ENCODE data around the gene LIPK. TPM values are rescaled to one million over a fixed set of nuclear protein-coding genes. Genes with fewer than 3 reads are reported as not detected.
"Not testable (repeated sequence)": the region's sequence is repeated elsewhere in the genome, so short reads cannot be mapped to it uniquely, and the experiment has no call there.

LIPK gene, protein sequence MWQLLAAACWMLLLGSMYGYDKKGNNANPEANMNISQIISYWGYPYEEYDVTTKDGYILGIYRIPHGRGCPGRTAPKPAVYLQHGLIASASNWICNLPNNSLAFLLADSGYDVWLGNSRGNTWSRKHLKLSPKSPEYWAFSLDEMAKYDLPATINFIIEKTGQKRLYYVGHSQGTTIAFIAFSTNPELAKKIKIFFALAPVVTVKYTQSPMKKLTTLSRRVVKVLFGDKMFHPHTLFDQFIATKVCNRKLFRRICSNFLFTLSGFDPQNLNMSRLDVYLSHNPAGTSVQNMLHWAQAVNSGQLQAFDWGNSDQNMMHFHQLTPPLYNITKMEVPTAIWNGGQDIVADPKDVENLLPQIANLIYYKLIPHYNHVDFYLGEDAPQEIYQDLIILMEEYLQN
- not detected for total RNA-seq
- total RNA-seq: 0 reads per million in 2 donors

DNA sequence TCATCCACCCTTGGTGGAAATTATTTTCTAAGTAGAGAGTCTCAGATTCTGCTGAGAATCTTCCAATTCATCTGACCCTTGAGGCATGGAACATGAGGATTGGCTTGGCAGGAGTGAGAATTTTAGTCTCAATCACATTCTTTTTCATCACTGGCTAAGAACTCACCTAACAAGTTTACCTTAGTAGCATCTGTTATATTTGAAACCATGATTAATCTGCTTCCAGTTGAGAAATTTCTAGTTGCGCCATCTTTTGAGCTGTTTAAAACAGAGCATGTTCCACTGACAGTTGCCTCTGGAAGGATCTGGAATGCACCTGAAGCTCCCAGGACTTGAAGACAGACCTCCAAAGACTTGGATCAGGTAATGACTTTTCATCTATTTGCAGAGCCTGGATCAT is at the start of gene LIPK:
TSS of gene LIPK (plus strand) at position 292 of the 400 bp plus-strand sequence. CDS start 18,295 bp downstream, outside the sequence.
- no peaks in the 10 kb centered on the region for H3K27me3 Mint-ChIP-seq
- DNase-seq (no peak), ATAC-seq (no peak)
- H3K36me3 Mint-ChIP-seq (ENCODE audit: low read depth): no peaks in the 10 kb centered on the region
- no peaks in the 10 kb centered on the region for H3K4me1 Mint-ChIP-seq
- H3K9me3 ChIP-seq (ENCODE audit: control insufficient read depth, low read length, poor library complexity, severe bottlenecking): no peaks in the 10 kb centered on the region
- H3K4me3 Mint-ChIP-seq: no peak within 1 kb of the TSS
- no peak within 1 kb of the TSS for H3K27ac Mint-ChIP-seq

DNA sequence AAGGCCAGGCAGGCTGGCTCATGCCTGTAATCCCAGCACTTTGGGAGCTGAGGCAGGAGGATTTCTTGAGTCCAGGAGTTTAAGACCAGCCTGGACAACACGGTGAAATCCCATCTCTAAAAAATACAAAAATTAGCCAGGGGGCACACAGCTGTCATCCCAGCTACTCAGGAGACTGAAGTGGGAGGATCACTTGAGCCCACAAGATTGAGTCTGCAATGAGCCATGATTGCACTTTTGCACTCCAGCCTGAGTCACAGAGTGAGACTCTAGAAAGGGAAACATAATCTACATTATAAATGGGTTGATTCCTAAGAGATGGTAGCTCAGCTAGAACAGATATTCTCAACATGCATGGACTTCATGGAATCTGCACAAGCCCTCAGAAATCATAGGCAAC is 48.1 kb upstream of the LIPK start:
- no peaks in the 10 kb centered on the region for H3K9me3 ChIP-seq (ENCODE audit: control insufficient read depth, low read length, poor library complexity, severe bottlenecking)
- Mint-ChIP-seq H3K27me3 (peaks cover 13% of the 10 kb centered on the region), H3K4me3 (no peak overlapping the region), H3K36me3 (ENCODE audit: low read depth) (no peaks in the 10 kb centered on the region), H3K27ac (no peak overlapping the region), H3K4me1 (no peaks in the 10 kb centered on the region)
- ATAC-seq: no peak
- no peak for DNase-seq

DNA sequence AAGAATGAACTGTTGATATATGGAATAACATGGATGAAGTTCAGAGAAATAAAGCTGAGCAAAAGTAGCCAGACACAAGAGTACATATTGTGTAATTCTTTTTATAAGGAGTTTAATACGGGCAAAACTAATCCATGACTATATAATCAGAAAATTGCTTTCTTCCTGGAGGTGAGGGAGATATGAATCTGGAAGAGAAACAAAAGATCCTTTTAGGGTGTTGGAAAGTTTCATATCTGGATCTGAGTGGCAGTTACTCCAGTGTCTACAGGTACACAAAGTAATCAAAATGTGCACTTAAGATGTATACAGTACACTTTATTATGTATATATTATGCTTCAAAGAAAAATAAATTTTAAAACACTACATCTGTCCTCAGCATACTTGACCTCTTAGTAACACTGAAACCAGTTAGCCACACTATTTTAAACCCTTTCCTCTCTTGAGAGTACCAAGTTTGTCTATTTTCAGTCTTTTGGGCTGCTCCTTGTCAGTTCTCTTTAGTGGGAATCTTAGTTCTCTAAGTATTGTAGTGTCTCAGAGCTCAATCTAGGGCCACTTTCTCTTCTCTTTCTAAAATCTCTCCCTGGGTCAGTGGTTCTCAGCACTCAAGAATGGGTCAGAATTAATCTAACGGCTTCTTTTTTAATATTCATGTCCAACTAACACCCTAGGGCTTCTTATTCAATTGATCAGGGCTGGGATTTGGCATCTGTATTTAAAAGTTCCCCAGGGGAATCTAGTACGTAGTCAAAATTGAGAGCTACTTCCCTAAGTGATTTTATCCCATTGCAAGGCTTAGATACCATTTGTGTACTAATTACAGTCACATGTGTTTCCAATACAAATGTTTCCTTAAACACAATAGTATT is 46.1 kb upstream of the LIPK start:
- Mint-ChIP-seq H3K4me3 (no peak overlapping the region), H3K27ac (no peak overlapping the region), H3K27me3 (peaks cover 13% of the 10 kb centered on the region), H3K4me1 (no peaks in the 10 kb centered on the region), H3K36me3 (ENCODE audit: low read depth) (no peaks in the 10 kb centered on the region)
- DNase-seq: no peak
- no peak for ATAC-seq
- H3K9me3 ChIP-seq (ENCODE audit: control insufficient read depth, low read length, poor library complexity, severe bottlenecking): no peaks in the 10 kb centered on the region

DNA sequence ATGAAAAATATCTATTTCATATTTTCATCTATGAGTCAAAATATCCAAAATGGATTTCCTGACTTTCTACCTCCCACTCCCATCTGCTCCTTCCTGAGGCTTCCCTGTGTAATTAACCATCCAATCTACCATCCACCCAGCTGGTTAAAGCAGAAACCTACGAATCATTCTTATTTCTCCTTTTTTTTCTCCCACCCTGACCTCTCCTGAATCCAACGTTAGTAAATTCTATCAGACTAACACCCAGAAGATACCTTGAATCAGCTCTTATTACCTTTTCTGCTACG is 45.5 kb upstream of the LIPK start:
- no peak for ATAC-seq
- Mint-ChIP-seq H3K27me3 (peaks cover 11% of the 10 kb centered on the region), H3K36me3 (ENCODE audit: low read depth) (no peaks in the 10 kb centered on the region), H3K4me3 (no peak overlapping the region), H3K4me1 (no peaks in the 10 kb centered on the region), H3K27ac (no peak overlapping the region)
- H3K9me3 ChIP-seq (ENCODE audit: control insufficient read depth, low read length, poor library complexity, severe bottlenecking): no peaks in the 10 kb centered on the region
- DNase-seq: no peak

DNA sequence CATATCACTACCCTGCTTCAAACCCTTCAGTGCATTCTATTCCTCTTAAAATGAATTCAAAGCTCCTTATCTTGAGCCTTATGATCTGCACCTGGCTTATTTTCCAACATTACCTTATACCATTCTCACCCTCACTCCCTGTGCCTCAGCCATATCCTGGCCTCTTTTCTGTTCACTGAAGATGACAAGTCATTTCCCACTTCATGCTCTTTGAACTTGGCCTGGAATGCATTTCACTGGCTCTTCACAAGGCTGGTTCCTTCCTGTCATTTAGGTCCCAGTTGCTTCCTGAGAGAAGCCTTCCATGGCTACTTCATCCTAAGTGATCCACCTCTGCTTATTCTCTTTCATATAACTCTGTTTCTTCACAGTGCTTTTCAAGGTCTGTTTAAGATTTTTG is 45.0 kb upstream of the LIPK start:
- no peak overlapping the region for H3K27ac Mint-ChIP-seq
- H3K27me3 Mint-ChIP-seq: peaks cover 8% of the 10 kb centered on the region
- H3K4me3 Mint-ChIP-seq: no peak overlapping the region
- H3K4me1 Mint-ChIP-seq: no peaks in the 10 kb centered on the region
- DNase-seq: no peak
- ATAC-seq: no peak
- no peaks in the 10 kb centered on the region for H3K36me3 Mint-ChIP-seq (ENCODE audit: low read depth)
- no peaks in the 10 kb centered on the region for H3K9me3 ChIP-seq (ENCODE audit: control insufficient read depth, low read length, poor library complexity, severe bottlenecking)

DNA sequence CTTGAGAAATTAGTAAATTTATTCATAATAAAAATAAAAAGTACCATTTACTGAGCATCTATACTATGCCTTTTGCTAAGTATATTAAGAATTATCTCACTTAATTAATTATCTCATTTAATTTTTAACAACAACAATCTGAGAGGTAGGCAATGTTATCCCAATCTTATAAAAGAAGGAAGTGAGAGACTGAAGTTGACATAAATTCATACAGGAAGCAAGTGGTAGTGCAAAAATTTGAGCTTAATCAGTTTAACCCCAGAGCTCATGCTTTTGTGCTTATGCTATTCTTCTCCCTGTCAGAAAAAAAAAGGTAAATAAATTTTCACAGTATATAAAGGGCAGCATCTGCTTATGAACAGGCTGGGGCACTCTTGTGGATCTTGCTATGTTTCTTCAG is 44.5 kb upstream of the LIPK start:
- DNase-seq: no peak
- no peak for ATAC-seq
- Mint-ChIP-seq H3K27me3 (peaks cover 8% of the 10 kb centered on the region), H3K4me3 (no peak overlapping the region), H3K4me1 (no peaks in the 10 kb centered on the region), H3K27ac (no peak overlapping the region), H3K36me3 (ENCODE audit: low read depth) (no peaks in the 10 kb centered on the region)
- H3K9me3 ChIP-seq (ENCODE audit: control insufficient read depth, low read length, poor library complexity, severe bottlenecking): no peaks in the 10 kb centered on the region

DNA sequence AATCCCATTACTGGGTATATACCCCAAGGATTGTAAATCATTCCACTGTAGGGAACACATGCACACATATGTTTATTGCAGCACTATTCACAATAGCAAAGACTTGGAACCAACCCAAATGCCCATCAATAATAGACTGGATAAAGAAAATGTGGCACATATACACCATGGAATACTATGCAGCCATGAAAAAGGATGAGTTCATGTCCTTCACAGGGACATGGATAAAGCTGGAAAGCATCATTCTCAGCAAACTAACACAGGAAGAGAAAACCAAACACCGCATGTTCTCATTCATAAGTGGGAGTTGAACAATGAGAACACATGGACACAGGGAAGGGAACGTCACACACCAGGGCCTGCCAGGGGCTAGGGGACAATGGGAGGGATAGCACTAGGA is 42.9 kb upstream of the LIPK start:
- H3K4me3 Mint-ChIP-seq, ATAC-seq, DNase-seq: not testable (repeated sequence)

DNA sequence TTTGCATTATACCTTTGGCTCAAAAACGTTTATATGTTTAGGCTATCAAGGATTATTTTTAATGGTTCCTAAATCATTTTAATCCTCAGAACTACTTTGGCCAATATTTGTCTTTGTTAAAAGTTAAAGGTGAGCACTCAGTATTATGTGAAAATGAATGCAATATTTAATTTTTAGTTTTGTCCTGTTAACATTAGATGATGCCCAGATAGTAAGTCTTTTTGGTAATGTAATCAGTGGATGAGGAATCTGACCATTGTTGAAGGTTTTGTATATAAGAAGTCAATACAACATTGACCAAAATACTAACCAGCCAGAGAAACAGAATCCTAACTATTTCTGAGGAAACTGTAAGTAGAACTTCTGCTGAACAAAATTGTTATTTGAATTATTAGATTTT is 41.9 kb upstream of the LIPK start, which contains the start of gene LIPF:
TSS of gene LIPF (plus strand) at position 301 of the 400 bp plus-strand sequence. CDS start 2,856 bp downstream, outside the sequence.
- no peaks in the 10 kb centered on the region for H3K9me3 ChIP-seq (ENCODE audit: control insufficient read depth, low read length, poor library complexity, severe bottlenecking)
- Mint-ChIP-seq H3K27ac (no peak within 1 kb of the TSS), H3K4me3 (no peak within 1 kb of the TSS), H3K36me3 (ENCODE audit: low read depth) (no peaks in the 10 kb centered on the region), H3K27me3 (peaks cover 14% of the 10 kb centered on the region), H3K4me1 (peaks cover 1% of the 10 kb centered on the region)
- DNase-seq (no peak), ATAC-seq (no peak)

More for the DNA sequence above, 42.9 kb upstream of the LIPK start:
- not testable (repeated sequence) for H3K27ac Mint-ChIP-seq; H3K4me1 Mint-ChIP-seq; H3K9me3 ChIP-seq (ENCODE audit: control insufficient read depth, low read length, poor library complexity, severe bottlenecking); H3K27me3 Mint-ChIP-seq; H3K36me3 Mint-ChIP-seq (ENCODE audit: low read depth)

DNA sequence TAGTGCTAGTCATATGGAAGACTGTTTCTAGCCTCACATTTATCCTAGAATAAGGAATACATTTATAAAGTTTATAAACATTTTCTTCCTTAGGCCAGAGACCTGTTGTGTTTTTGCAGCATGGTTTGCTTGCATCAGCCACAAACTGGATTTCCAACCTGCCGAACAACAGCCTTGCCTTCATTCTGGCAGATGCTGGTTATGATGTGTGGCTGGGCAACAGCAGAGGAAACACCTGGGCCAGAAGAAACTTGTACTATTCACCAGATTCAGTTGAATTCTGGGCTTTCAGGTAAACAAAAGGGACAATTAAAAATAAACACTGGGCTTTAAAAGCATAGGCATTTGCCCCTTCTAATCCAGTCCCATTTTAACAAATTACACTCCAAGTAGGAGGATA is 37.6 kb upstream of the LIPK start:
- H3K9me3 ChIP-seq (ENCODE audit: control insufficient read depth, low read length, poor library complexity, severe bottlenecking): no peaks in the 10 kb centered on the region
- Mint-ChIP-seq H3K4me3 (no peak overlapping the region), H3K4me1 (peaks cover 9% of the 10 kb centered on the region), H3K36me3 (ENCODE audit: low read depth) (peaks cover under 1% of the 10 kb centered on the region), H3K27ac (no peak overlapping the region), H3K27me3 (peaks cover 7% of the 10 kb centered on the region)
- ATAC-seq (no peak), DNase-seq (no peak)

DNA sequence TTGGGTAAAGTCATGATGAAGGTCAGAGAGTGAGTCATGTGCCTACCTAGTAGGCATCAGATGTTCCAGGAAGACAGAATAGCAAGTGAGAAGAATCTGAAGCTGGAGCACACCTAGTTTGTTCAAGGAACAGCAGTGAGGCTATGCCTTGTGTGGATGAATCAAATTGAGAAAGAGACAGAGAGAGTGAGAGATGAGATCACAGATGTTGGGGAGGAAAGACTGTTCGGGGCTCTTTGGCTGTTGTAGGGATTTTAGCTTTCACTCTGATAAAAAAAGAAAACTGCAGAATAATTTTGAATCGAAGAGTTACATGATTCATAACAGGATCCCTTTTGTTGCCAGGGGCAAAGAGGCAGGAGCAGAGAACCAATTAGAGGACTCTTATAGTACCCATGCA is 35.6 kb upstream of the LIPK start:
- Mint-ChIP-seq H3K36me3 (ENCODE audit: low read depth) (peaks cover 3% of the 10 kb centered on the region), H3K4me3 (no peak overlapping the region), H3K4me1 (peaks cover 9% of the 10 kb centered on the region), H3K27ac (peak overlapping the region; percentile 22), H3K27me3 (peaks cover 7% of the 10 kb centered on the region)
- no peaks in the 10 kb centered on the region for H3K9me3 ChIP-seq (ENCODE audit: control insufficient read depth, low read length, poor library complexity, severe bottlenecking)
- DNase-seq (no peak), ATAC-seq (no peak)

DNA sequence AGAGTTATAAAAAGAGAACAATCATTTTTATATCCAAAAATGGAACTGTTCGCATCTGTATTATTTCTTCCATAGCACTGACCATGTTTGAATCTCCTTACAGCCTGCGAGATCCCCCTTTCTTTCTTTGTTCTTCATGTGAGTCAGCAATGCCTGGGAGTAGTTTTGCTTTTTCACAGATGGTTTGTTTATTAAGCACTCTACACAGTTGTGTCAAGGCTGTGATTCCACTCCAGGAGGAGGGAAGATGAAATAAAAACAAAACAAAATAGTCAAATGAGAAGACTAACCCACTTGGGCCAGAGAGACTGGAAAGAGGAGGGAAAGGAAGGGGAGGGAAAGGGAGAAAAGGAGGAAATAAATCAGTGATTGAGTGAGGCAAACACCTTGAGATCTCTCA is 34.0 kb upstream of the LIPK start:
- H3K4me3 Mint-ChIP-seq: no peak overlapping the region
- H3K4me1 Mint-ChIP-seq: peaks cover 9% of the 10 kb centered on the region
- DNase-seq (no peak), ATAC-seq (no peak)
- H3K9me3 ChIP-seq (ENCODE audit: control insufficient read depth, low read length, poor library complexity, severe bottlenecking): no peaks in the 10 kb centered on the region
- H3K27ac Mint-ChIP-seq: no peak overlapping the region
- peaks cover 3% of the 10 kb centered on the region for H3K36me3 Mint-ChIP-seq (ENCODE audit: low read depth)
- H3K27me3 Mint-ChIP-seq: peaks cover 7% of the 10 kb centered on the region

DNA sequence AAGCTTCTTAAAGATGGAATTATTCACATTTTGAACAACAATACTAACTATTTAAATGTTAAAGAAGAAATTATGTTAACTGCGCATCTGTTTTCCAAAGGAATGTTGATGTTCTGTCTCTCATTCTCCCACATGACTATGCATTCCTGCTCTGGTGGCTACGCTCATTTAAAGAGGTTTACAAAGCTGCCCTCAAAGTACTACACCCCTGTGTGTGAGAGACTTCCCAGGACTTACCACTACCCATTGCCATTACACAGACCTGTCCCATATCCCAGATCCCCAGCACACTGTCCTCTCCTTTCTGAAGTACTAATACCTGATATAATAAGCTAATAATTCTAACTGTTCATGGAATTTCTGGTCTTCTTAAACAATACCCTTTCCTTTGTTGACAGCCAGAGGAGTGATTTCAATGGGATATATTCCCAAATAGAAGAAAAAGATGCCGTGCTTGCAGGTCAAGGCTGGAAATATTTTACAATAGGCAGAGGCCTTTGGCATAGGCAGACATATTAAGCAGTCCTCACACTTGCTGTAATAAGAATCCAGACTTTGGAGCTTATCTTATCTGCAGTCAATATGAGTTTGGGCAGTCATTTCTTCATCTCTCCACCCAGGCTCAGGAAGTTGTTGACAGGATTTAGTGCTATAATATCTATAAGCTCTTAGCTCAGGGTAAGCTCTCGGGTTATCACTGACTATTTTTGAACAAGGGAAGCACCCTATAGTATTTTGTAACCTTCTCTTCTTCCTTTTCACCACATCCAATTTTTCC is 29.6 kb upstream of the LIPK start:
- H3K9me3 ChIP-seq (ENCODE audit: control insufficient read depth, low read length, poor library complexity, severe bottlenecking): no peaks in the 10 kb centered on the region
- ATAC-seq: no peak
- H3K27me3 Mint-ChIP-seq: peaks cover 6% of the 10 kb centered on the region
- H3K27ac Mint-ChIP-seq: no peak overlapping the region
- DNase-seq: no peak
- H3K4me3 Mint-ChIP-seq: no peak overlapping the region
- H3K36me3 Mint-ChIP-seq (ENCODE audit: low read depth): peaks cover 3% of the 10 kb centered on the region
- H3K4me1 Mint-ChIP-seq: peaks cover 2% of the 10 kb centered on the region

DNA sequence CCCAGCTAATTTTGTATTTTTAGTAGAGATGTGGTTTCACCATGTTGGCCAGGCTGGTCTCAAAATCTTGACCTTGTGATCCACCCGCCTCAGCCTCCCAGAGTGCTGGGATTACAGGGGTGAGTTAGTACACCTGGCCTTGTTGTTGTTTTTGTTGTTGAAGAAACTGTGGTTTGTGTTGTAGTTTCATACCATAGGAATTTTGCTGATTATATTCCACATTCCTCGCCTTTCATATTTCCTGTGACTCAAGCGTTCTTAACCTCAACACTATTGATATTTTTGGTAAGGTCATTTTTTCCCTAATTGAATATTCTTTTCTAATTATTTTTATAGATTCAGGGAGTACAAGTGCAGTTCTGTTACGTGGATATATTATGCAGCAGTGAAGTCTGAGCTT is 25.1 kb upstream of the LIPK start:
- no peak for DNase-seq
- Mint-ChIP-seq H3K4me1 (no peaks in the 10 kb centered on the region), H3K36me3 (ENCODE audit: low read depth) (peaks cover 6% of the 10 kb centered on the region), H3K27me3 (peaks cover 23% of the 10 kb centered on the region), H3K4me3 (no peak overlapping the region), H3K27ac (no peak overlapping the region)
- ATAC-seq: no peak
- no peaks in the 10 kb centered on the region for H3K9me3 ChIP-seq (ENCODE audit: control insufficient read depth, low read length, poor library complexity, severe bottlenecking)
